Ishikawa (cell line): ENCODE measurements around the gene ERVH48-1.
A peak's percentile ranks its signal among the peaks of the same experiment; 100 is the strongest.

Experiments used
- CEBPB ChIP-seq: IDR thresholded peaks from 2 replicates; pipeline ENCODE4 v1.6.1; 2012
- TAF1 ChIP-seq: IDR thresholded peaks from 2 replicates; pipeline ENCODE4 v1.6.1; 2012; ENCODE audit warnings: low read depth, mild to moderate bottlenecking
- ZBTB7A ChIP-seq: IDR thresholded peaks from 2 replicates; pipeline ENCODE4 v1.6.1; 2012; ENCODE audit warnings: low read depth
- TF ChIP-seq, protein P1 (sequence below): IDR thresholded peaks from 2 replicates; pipeline ENCODE4 v1.6.1; 2012
- TF ChIP-seq, protein P2 (sequence below): IDR thresholded peaks from 2 replicates; pipeline ENCODE4 v1.6.1; 2012; ENCODE audit warnings: low read depth, mild to moderate bottlenecking

DNA sequence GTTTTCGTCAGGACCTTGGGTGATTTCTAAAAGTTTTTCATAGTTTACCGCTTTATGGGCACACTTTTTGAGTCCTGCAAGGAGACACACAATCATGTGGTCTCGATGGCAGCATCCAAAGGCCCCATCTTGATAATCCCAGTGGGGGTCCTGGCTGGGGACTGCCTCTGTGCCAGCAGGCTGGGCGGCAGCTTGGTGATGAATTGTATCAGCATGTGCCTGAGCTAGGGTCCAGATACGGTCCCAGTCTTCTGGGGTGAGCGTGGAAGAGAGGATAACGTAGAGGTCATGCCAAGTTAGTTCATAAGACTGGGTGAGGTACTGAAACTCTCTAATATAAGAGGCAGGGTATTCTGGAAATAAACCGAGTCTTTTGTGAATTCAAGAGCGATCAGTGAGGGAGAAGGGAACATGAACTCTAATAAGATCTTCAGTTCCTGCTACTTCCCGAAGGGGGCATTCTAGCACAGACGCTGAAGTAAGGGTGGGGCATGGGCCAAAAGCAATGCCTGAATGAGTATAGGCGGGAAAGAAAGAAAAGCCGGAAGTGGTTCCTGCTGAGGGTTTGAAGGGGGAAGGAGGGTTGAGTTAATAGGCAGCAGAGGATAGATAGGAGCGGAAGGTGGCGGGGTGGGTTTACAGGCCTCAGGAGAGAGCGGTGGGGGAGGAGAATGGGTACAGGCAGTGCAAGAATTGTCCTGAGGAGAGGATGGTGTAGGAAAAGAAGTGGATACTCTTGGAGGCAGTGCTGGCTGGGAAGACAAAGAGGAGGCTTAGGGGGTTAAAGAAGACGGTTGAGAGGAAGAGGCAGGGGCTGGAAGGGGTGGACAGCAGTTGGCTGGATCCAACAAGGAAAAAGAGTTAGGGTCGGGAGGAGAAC, 1.6 kb downstream of the ERVH48-1 start:
- TF ChIP-seq TAF1 (no peak), ZBTB7A (0 out of 2 replicates have a peak, but pooled peaks have one; percentile 25), CEBPB (no peak)
- TF ChIP-seq, protein P1, sequence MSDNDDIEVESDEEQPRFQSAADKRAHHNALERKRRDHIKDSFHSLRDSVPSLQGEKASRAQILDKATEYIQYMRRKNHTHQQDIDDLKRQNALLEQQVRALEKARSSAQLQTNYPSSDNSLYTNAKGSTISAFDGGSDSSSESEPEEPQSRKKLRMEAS, result peak; percentile 88
- TF ChIP-seq, protein P2, sequence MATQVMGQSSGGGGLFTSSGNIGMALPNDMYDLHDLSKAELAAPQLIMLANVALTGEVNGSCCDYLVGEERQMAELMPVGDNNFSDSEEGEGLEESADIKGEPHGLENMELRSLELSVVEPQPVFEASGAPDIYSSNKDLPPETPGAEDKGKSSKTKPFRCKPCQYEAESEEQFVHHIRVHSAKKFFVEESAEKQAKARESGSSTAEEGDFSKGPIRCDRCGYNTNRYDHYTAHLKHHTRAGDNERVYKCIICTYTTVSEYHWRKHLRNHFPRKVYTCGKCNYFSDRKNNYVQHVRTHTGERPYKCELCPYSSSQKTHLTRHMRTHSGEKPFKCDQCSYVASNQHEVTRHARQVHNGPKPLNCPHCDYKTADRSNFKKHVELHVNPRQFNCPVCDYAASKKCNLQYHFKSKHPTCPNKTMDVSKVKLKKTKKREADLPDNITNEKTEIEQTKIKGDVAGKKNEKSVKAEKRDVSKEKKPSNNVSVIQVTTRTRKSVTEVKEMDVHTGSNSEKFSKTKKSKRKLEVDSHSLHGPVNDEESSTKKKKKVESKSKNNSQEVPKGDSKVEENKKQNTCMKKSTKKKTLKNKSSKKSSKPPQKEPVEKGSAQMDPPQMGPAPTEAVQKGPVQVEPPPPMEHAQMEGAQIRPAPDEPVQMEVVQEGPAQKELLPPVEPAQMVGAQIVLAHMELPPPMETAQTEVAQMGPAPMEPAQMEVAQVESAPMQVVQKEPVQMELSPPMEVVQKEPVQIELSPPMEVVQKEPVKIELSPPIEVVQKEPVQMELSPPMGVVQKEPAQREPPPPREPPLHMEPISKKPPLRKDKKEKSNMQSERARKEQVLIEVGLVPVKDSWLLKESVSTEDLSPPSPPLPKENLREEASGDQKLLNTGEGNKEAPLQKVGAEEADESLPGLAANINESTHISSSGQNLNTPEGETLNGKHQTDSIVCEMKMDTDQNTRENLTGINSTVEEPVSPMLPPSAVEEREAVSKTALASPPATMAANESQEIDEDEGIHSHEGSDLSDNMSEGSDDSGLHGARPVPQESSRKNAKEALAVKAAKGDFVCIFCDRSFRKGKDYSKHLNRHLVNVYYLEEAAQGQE, result no peak
